HepG2 (cell line): ENCODE results near the gene ZNF213. TPM values are rescaled to one million over a fixed set of nuclear protein-coding genes. Genes with fewer than 3 reads are reported as not detected.

Experiments used
- ATAC-seq: fragments of 200-7000 bp; cut with Tn5 transposase; 3 replicates; pipeline ENCODE4 v1.9.1; 2020; ENCODE audit warnings: mild to moderate bottlenecking, moderate library complexity
- BruUV-seq: library from RNA; stranded (reverse); fragments of 400-500 nt; replicated peaks from 2 replicates; lab custom pipeline; 2021; lab: Mats Ljungman, UMichigan
- CTCF ChIA-PET: fragments of 300-600 bp; formaldehyde crosslinking; extraction: SDS; loops from one replicate; lab custom pipeline; 2021; ENCODE audit warnings: low total read pairs, inconsistent platforms, low intra/inter-chr PET ratio; lab: Yijun Ruan, JAX
- POLR2A ChIA-PET: fragments of 350-600 bp; sonication (Branson Sonifier 250); formaldehyde crosslinking; loops from one replicate; lab custom pipeline; 2020; ENCODE audit warnings: antibody characterized with exemption, inconsistent platforms; lab: Yijun Ruan, JAX
- DNase-seq: peaks from one replicate; pipeline ENCODE4 v3.0.0-alpha.2; 2015; ENCODE audit warnings: low spot score
- FAIRE-seq: peaks from 3 replicates; lab custom pipeline; 2011; peaks lifted over from hg19 to GRCh38; lab: Jason Lieb, UNC
- H2AFZ ChIP-seq: one replicate; pipeline ENCODE4 v1.6.1; 2011; ENCODE audit warnings: low read length, inconsistent platforms
- H3K27ac ChIP-seq: fragments of 300-600 bp; 3 replicates; pipeline ENCODE4 v1.8.0; 2011; ENCODE audit warnings: mixed run types, mild to moderate bottlenecking, mixed read lengths, low read length, inconsistent platforms; ENCODE audit not compliant: insufficient read depth; ENCODE audit errors: extremely low read length
- H3K27me3 ChIP-seq, 2 experiments: fragments of 200-600 bp in 1 of 2; 2 replicates in 1 of 2; 3 replicates in 1 of 2; pipeline versions ENCODE4 v1.6.0 to v1.8.0; 2011; ENCODE audit warnings: low read length in 2 of 2, mild to moderate bottlenecking in 2 of 2, moderate library complexity in 2 of 2, inconsistent platforms in 1 of 2; ENCODE audit not compliant: insufficient read depth in 2 of 2, control insufficient read depth in 1 of 2
- H3K36me3 ChIP-seq, 2 experiments: fragments of 200-600 bp in 1 of 2; replicated peaks in 1 of 2; 2 replicates in 1 of 2; 3 replicates in 1 of 2; pipeline versions ENCODE4 v1.5.1 to v1.8.0; 2011; ENCODE audit warnings: low read length in 2 of 2, inconsistent platforms in 1 of 2; ENCODE audit not compliant: insufficient read depth in 2 of 2, control insufficient read depth in 1 of 2
- H3K4me1 ChIP-seq: 2 replicates; pipeline ENCODE4 v1.5.1; 2012; ENCODE audit warnings: low read length, inconsistent platforms; ENCODE audit not compliant: insufficient read depth
- H3K4me2 ChIP-seq: 2 replicates; pipeline ENCODE4 v1.6.0; 2011; ENCODE audit warnings: low read depth, low read length, inconsistent platforms
- H3K4me3 ChIP-seq, 3 experiments: fragments of 200-600 bp in 1 of 3; sonication (generic), shearing (Covaris generic) in 1 of 3; replicated peaks in 1 of 3; 2 replicates each; pipeline ENCODE4 v1.5.1; 2011 to 2016; ENCODE audit warnings: low read length in 3 of 3, inconsistent platforms in 2 of 3, low read depth in 2 of 3, mild to moderate bottlenecking in 2 of 3, control low read depth in 1 of 3, mixed read lengths in 1 of 3; ENCODE audit not compliant: insufficient read depth in 1 of 3
- H3K79me2 ChIP-seq: one replicate; pipeline ENCODE4 v1.6.1; 2011; ENCODE audit warnings: low read length, inconsistent platforms; ENCODE audit not compliant: insufficient read depth
- H3K9ac ChIP-seq: 2 replicates; pipeline ENCODE4 v1.6.0; 2011; ENCODE audit warnings: mild to moderate bottlenecking, low read depth, low read length, inconsistent platforms; ENCODE audit not compliant: insufficient read depth
- H3K9me3 ChIP-seq: 2 replicates; pipeline ENCODE4 v1.5.1; 2012; ENCODE audit warnings: mild to moderate bottlenecking, low read length
- H4K20me1 ChIP-seq: 2 replicates; pipeline ENCODE4 v1.6.0; 2011; ENCODE audit warnings: inconsistent platforms, mild to moderate bottlenecking, low read length, moderate library complexity; ENCODE audit not compliant: insufficient read depth
- HDAC2 ChIP-seq: sonication (generic); formaldehyde crosslinking; IDR thresholded peaks from 2 replicates; pipeline ENCODE4 v1.4.0; 2020; ENCODE audit warnings: missing genetic modification reagents
- IKZF5 ChIP-seq: IDR thresholded peaks from 2 replicates; pipeline ENCODE4 v1.6.1; 2018; ENCODE audit warnings: missing genetic modification reagents, mild to moderate bottlenecking, missing compliant biosample characterization
- KLF12 ChIP-seq: sonication (generic); formaldehyde crosslinking; IDR thresholded peaks from 2 replicates; pipeline ENCODE4 v1.4.0; 2020; ENCODE audit warnings: missing genetic modification reagents, borderline replicate concordance
- MAFF ChIP-seq: IDR thresholded peaks from 2 replicates; pipeline ENCODE4 v1.6.1; 2011; ENCODE audit warnings: low read depth, low read length, improper control_type of control experiment
- NFRKB ChIP-seq: fragments of 450-650 bp; IDR thresholded peaks from 2 replicates; pipeline ENCODE4 v1.6.1; 2017
- NFYC ChIP-seq: IDR thresholded peaks from 2 replicates; pipeline ENCODE4 v1.6.1; 2016; ENCODE audit warnings: missing genetic modification reagents, missing compliant biosample characterization
- RERE ChIP-seq: IDR thresholded peaks from 2 replicates; pipeline ENCODE4 v1.6.1; 2016; ENCODE audit warnings: low read depth, missing genetic modification reagents, missing compliant biosample characterization
- RFX3 ChIP-seq: IDR thresholded peaks from 2 replicates; pipeline ENCODE4 v1.6.1; 2016; ENCODE audit warnings: missing biosample characterization, missing genetic modification reagents
- SATB2 ChIP-seq: sonication (generic); formaldehyde crosslinking; IDR thresholded peaks from 2 replicates; pipeline ENCODE4 v1.5.0; 2020; ENCODE audit warnings: missing genetic modification reagents
- ZNF574 ChIP-seq: sonication (generic); formaldehyde crosslinking; IDR thresholded peaks from 2 replicates; pipeline ENCODE4 v1.4.0; 2020; ENCODE audit warnings: missing genetic modification reagents
- ZNF737 ChIP-seq: sonication (generic); formaldehyde crosslinking; IDR thresholded peaks from 2 replicates; pipeline ENCODE4 v1.5.0; 2020; ENCODE audit warnings: missing genetic modification reagents, mild to moderate bottlenecking, borderline replicate concordance
- WGBS: methylation state at CpG from one replicate; pipeline ENCODE4 v1.1.6; 2017; ENCODE audit warnings: low lambda C conversion rate; 5-methylcytosine and 5-hydroxymethylcytosine counted together
- in situ Hi-C: cut with HindIII; loops from 2 replicates; pipeline ENCODE4 v1.10.0; 2017; ENCODE audit warnings: low pct_unique_long_range_greater_than_20kb; ENCODE audit not compliant: extremely low pct_ligation_motif_present
- intact Hi-C: fragments of 100-400 bp; cut with micrococcal nuclease; formaldehyde crosslinking; loops from one replicate; pipeline ENCODE4 v1.10.0; 2022; ENCODE audit not compliant: unreplicated experiment
- polyA plus RNA-seq, 8 experiments: library from polyadenylated mRNA; depleted of rRNA in 3 of 8; stranded (reverse) in 7 of 8; unstranded in 1 of 8; fragments of >200 nt; fragmentation: Illumina TruSeq in 4 of 8; extraction: Trizol in 4 of 8; gene quantifications; 2 replicates each; pipeline versions ENCODE4 v1.2.1 to v1.2.3, GENCODE V29; 2011 to 2016; ENCODE audit warnings: low read depth in 4 of 8, missing spikeins in 1 of 8, mixed read lengths in 1 of 8; ENCODE audit not compliant: insufficient read depth in 1 of 8
- total RNA-seq, 5 experiments: library from RNA; depleted of rRNA; stranded (reverse); fragments of >200 nt; fragmentation: Illumina TruSeq; extraction: Trizol; gene quantifications; 2 replicates each; pipeline ENCODE4 v1.2.3, GENCODE V29; 2016; ENCODE audit warnings: low read depth in 1 of 5
- TF ChIP-seq, protein P1 (sequence below): sonication (generic); formaldehyde crosslinking; conservative IDR thresholded peaks from 2 replicates; pipeline ENCODE4 v1.8.1; 2023; ENCODE audit warnings: missing genetic modification reagents

ZNF213 gene
- total and polyA plus RNA-seq, 2 of the 13 experiments (the other 11 are each of a cell fraction or from before 2014, with no cell fraction given): 0.59 to 0.97 TPM

DNA sequence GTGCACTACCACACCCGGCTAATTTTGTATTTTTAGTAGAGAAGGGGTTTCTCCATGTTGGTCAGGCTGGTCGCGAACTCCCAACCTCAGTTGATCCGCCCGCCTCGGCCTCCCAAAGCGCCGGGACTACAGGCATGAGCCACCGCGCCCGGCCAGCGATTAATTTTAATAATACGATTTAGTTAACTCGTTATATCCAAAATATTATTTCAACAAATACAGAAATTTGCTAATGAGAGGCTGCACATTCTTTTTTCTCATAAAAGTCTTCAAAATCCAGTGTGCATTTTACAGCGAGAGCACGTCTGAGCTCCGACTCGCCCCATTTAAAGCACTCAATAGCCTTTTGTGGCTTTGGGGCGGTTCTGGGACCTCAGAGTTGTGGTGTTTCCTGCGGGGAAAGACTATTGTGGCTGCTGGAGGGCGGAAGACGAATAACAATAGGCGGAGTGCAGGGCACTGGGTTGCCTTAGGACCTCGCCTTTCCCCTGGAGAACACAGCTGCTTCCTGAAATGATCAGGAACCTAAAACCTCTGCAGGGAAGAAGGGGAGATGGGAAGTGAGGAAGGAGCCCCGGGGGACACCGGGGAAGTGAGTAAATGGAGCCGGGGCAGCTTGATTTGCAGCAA lies 32.9 kb upstream of the ZNF213 start:
- H2AFZ ChIP-seq: no peak overlapping the region
- H3K27me3 ChIP-seq: peaks cover 0 to 13% of the 10 kb centered on the region in 2 experiments; a peak in 2 of 5 replicates
- no peaks in the 10 kb centered on the region for H3K36me3 ChIP-seq
- DNase-seq (no peak), ATAC-seq (no peak), FAIRE-seq (no peak)
- H3K4me3 ChIP-seq: no peak overlapping the region
- no peak overlapping the region for H3K9ac ChIP-seq
- ChIA-PET POLR2A (interaction anchor here (1.5 kb wide), 1 partner anchor 78 kb away, joined by 4 read pairs; the partner anchor contains the start of genes HCFC1R1 and THOC6), CTCF (interaction anchor here (1.1 to 1.8 kb wide), 2 partner anchors 29 to 43 kb away, joined by 3 to 5 read pairs; no protein-coding TSS in a partner anchor)
- no TSS peak for BruUV-seq
- H3K79me2 ChIP-seq: no peaks in the 10 kb centered on the region
- H4K20me1 ChIP-seq: no peaks in the 10 kb centered on the region
- in situ Hi-C loops: no loop called here
- H3K4me2 ChIP-seq: no peak overlapping the region; the same call in 1 of the 2 replicates
- WGBS: 74% methylated on average over 27 of the region's 27 CpGs
- H3K9me3 ChIP-seq: no peaks in the 10 kb centered on the region
- no peak overlapping the region for H3K27ac ChIP-seq
- H3K4me1 ChIP-seq: peaks cover 71% of the 10 kb centered on the region
- intact Hi-C loops: loop anchor here (2.0 kb wide), 1 partner anchor 43 kb away; no protein-coding TSS in a partner anchor
- TF ChIP-seq SATB2 (CRISPR knock-in tag) (no peak), NFYC (CRISPR knock-in tag) (no peak), ZNF737 (no peak), HDAC2 (no peak), KLF12 (CRISPR knock-in tag) (no peak), RERE (CRISPR knock-in tag) (no peak), NFRKB (no peak), RFX3 (CRISPR knock-in tag) (no peak), ZNF574 (CRISPR knock-in tag) (no peak), IKZF5 (CRISPR knock-in tag) (no peak), MAFF (no peak)
- TF ChIP-seq, protein P1, sequence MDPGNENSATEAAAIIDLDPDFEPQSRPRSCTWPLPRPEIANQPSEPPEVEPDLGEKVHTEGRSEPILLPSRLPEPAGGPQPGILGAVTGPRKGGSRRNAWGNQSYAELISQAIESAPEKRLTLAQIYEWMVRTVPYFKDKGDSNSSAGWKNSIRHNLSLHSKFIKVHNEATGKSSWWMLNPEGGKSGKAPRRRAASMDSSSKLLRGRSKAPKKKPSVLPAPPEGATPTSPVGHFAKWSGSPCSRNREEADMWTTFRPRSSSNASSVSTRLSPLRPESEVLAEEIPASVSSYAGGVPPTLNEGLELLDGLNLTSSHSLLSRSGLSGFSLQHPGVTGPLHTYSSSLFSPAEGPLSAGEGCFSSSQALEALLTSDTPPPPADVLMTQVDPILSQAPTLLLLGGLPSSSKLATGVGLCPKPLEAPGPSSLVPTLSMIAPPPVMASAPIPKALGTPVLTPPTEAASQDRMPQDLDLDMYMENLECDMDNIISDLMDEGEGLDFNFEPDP (CRISPR knock-in tag): no peak
